HG03060 (cell line): ENCODE results near the gene MAP3K5.
"Not testable (repeated sequence)": the region's sequence is repeated elsewhere in the genome, so short reads cannot be mapped to it uniquely, and the experiment has no call there.

Experiments used
- ATAC-seq: cut with Tn5 transposase; IDR thresholded peaks from one replicate; pipeline ENCODE4 v1.9.1; 2021; ENCODE audit warnings: low read depth, moderate number of reproducible peaks; ENCODE audit not compliant: unreplicated experiment

The MAP3K5 gene

GRCh38 chr6:136792410-136793262, at the start of gene MAP3K5:
Gene MAP3K5 (minus strand): TSS chr6:136792477. CDS start chr6:136792157, 320 bp downstream.
- ATAC-seq = peak; percentile 34

- no peak for ATAC-seq
Observed at GRCh38 chr6:136840276-136841001, 48.2 kb upstream of the MAP3K5 start.

- ATAC-seq = no peak
Observed at GRCh38 chr6:136831873-136832562, 39.7 kb upstream of the MAP3K5 start.

- no peak for ATAC-seq
Observed at GRCh38 chr6:136826216-136826615, 33.9 kb upstream of the MAP3K5 start.

GRCh38 chr6:136823128-136823660, 30.9 kb upstream of the MAP3K5 start:
- ATAC-seq = no peak

- peak; percentile 84 for ATAC-seq
Observed at GRCh38 chr6:136822376-136823127, 30.3 kb upstream of the MAP3K5 start, which contains the start of gene PEX7. Gene PEX7 (plus strand): TSS chr6:136822592. CDS start chr6:136822666, 74 bp downstream.

GRCh38 chr6:136822046-136822375, 29.7 kb upstream of the MAP3K5 start:
- ATAC-seq = no peak

GRCh38 chr6:136820561-136820960, 28.3 kb upstream of the MAP3K5 start:
- ATAC-seq = no peak

- ATAC-seq = no peak
Observed at GRCh38 chr6:136816656-136817055, 24.4 kb upstream of the MAP3K5 start.

GRCh38 chr6:136815608-136816007, 23.3 kb upstream of the MAP3K5 start:
- ATAC-seq = not testable (repeated sequence)

GRCh38 chr6:136812174-136812573, 19.9 kb upstream of the MAP3K5 start:
- ATAC-seq = no peak

GRCh38 chr6:136811272-136811671, 19.0 kb upstream of the MAP3K5 start:
- ATAC-seq = no peak

- ATAC-seq = no peak
Observed at GRCh38 chr6:136809091-136809860, 17.0 kb upstream of the MAP3K5 start.

GRCh38 chr6:136803608-136804007, 11.3 kb upstream of the MAP3K5 start:
- ATAC-seq = no peak

GRCh38 chr6:136801581-136801980, 9.3 kb upstream of the MAP3K5 start:
- ATAC-seq = no peak

GRCh38 chr6:136798044-136798443, 5.8 kb upstream of the MAP3K5 start:
- no peak for ATAC-seq

GRCh38 chr6:136795996-136796395, 3.7 kb upstream of the MAP3K5 start:
- ATAC-seq = no peak

GRCh38 chr6:136795386-136795785, 3.1 kb upstream of the MAP3K5 start:
- no peak for ATAC-seq

GRCh38 chr6:136793363-136793762, 1.1 kb upstream of the MAP3K5 start:
- ATAC-seq = peak; percentile 0

GRCh38 chr6:136792095-136792409, 225 bp downstream of the MAP3K5 start:
- no peak for ATAC-seq
